NCI-H146 treated with DMSO at 0.1 percent for 48 hours (cell line): ENCODE measurements around the gene NAT10.
A peak's percentile ranks its signal among the peaks of the same experiment; 100 is the strongest.
"Not testable (repeated sequence)": the region's sequence is repeated elsewhere in the genome, so short reads cannot be mapped to it uniquely, and the experiment has no call there.

Experiments
- DNase-seq: peaks from one replicate; lab custom pipeline; 2025; ENCODE audit not compliant: unreplicated experiment; lab: John Stamatoyannopoulos, UW

The NAT10 gene

DNA sequence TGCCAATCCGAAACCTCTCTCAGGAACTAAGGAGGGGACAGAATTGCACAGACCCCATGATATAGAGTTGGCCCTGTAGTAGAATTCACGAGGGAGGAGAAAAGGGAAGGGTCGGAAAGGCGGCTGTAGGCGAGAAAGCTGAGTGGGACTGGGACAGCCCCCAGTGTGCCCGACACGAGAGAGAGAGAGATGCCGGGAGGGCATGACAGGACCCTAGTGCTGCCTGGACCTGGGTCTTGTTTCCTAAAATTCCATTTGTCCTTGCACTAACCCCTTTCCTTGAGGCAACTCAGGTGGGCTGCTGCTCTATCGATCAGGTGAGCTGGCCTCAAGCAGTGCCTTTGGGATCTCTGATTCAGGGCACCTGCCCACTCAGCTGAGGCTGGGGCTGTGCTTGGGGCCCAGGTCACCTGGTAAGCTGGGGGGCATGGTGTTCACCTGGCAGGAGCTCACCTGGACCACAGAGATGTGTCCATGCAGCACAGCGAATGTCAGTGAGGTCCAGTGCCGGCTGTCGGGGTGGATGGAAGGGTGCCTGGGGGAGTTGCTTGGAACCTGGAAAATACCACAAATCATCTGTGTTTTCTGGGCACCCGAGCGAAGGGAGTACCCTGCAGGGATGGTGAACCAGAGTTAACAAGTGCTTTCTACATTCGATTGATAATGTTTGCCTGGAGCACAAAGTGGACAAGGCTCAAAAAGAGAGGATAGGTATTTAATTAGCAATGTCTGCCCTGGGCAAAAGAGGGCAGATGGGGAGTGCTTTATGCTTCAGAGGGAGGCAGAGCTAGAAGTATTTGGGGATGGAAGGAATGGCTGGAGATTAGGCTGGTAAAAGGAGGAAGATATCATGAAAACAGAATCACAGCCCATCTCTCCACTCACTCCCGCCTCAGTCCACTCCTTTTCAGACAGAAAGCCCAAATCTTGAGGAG, 61.6 kb downstream of the NAT10 start:
- no peak for DNase-seq

DNA sequence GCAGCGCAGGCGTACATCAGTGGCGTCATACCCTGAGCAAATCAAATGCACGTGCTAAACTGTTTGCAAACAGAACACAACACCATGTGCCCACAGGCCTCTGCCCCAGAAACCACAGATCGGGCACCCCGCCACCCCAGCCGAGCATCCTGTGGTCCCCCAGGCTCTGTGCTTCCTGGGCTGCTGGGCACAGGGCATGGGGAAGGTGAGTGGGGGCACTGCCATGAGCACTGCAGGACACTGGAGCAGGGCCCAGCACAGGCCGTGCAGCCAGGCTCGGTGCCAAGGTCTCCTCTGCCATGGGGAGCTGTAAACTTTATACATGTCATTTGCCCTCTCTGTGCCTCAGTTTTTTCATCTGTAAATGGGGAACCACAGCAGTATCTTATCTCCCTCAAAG, 62.5 kb downstream of the NAT10 start:
- no peak for DNase-seq

- DNase-seq, result no peak
Observed at GRCh38 chr11:34168642-34169420, 63.4 kb downstream of the NAT10 start.

DNA sequence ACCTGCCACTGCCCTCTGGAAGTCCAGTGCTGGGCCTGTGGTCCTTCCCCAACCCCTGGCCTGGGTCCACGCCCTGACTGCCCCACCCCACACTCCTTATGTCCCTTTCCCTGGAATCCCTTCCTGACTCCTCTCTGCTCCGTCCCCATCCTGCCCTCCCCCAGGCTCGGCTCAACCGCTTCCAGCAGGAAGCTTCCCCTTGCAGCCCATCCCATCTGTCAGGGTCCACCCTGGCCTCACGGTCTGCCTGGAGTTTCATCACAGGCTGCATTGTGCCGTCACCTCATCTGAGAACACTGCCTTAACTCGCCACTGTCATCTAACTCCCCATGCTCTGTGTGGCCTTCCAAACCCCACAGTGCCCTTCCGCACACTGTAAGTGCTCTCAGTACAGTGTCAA, 64.3 kb downstream of the NAT10 start:
- no peak for DNase-seq

DNA sequence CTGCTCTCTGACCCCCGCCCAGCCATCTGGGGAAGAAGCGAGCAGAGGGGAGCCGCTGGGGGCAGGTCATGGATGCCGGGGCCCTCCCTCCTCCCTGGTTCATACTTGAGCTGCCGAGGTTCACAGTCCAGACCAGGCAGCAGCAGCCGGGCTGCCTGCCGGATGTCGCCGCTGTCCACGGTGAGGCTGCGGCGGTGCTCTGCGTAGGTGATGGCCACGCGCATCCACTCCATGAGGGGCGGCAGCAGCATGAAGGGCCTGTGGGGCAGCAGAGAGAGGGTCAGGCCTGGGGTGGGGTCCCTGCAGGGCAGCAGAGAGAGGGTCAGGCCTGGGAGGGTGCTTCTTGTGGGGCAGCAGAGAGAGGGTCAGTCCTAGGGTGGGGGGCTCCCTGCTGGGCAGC, 67.6 kb downstream of the NAT10 start:
- no peak for DNase-seq

- peak; percentile 37 for DNase-seq
Observed at GRCh38 chr11:34174412-34175041, 69.1 kb downstream of the NAT10 start.

DNA sequence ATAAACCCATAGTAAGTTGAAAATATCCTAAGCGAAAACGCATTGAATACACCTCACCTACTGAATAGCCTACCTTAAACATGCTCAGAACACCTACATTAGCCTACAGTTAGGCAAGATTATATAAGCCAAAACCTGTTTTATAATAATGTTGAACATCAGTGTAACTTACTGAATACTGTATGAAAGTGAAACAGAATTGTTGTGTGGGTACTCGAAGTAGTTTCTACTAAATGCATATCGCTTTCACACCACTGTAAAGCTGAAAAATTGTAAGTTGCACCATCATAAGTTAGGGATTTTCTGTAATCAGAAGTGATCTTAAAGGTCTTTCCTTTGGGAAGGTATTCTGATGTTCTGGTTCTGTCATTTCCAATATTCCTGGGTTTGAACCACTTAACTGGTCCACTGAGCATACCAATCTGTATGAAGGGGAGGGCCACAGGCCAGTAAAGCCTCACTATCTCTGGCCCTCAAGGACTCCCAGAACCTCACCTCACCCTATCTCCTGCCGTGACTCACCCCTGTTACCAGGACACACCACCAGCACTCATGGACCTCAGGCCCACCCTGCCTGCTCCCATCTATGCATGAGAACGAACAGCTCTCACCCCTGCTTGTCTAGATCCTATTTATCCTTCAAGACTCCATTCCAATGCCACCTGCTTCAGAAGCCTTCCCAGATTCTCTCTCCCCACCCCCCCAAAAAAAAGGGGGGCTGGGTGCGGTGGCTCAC, 70.0 kb downstream of the NAT10 start:
- DNase-seq, result no peak

GRCh38 chr11:34176751-34177209, 71.4 kb downstream of the NAT10 start:
- DNase-seq, result peak; percentile 2

- DNase-seq, result no peak
Observed at GRCh38 chr11:34178209-34178821, 72.9 kb downstream of the NAT10 start.

- DNase-seq, result no peak
Observed at GRCh38 chr11:34179026-34179675, 73.7 kb downstream of the NAT10 start.

DNA sequence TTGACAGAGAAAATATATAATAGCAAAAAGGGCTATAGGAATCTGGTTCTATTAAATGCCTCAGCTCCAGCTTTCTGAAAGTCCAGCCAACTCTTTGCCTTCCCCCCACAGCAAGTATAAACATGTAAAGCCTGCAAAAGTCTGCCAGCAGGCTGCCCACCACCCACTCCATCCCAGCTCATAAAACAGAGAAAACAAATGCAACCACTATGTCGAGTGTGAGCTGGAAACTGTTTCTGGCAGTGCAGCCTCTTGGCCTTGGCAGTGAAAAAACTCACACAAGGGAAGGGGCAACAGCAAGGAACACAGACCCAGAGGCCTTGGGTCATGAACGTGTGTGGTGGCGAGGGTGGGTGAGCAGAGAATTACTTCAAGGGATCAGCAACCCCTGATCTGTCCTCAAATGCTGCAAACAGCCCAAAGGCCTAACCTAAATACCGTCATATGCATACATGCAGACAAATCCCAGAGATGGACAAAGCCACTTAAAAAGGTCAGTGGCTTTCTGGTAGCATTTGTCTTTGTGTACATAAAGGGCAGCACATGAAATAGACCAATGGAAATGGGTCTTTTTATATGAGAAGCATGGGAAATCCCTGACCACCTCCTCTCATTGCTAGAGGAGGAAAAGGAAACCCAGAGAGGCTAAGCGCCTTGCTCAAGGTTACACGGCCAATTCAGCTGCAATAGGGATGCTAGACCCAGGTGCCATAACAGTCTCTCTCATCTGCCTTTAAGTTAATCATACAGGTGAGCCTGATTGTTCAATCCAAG, 74.8 kb downstream of the NAT10 start:
- no peak for DNase-seq

GRCh38 chr11:34180814-34181165, 75.4 kb downstream of the NAT10 start:
- DNase-seq, result not testable (repeated sequence)

GRCh38 chr11:34181251-34181650, 75.8 kb downstream of the NAT10 start:
- DNase-seq, result no peak

DNA sequence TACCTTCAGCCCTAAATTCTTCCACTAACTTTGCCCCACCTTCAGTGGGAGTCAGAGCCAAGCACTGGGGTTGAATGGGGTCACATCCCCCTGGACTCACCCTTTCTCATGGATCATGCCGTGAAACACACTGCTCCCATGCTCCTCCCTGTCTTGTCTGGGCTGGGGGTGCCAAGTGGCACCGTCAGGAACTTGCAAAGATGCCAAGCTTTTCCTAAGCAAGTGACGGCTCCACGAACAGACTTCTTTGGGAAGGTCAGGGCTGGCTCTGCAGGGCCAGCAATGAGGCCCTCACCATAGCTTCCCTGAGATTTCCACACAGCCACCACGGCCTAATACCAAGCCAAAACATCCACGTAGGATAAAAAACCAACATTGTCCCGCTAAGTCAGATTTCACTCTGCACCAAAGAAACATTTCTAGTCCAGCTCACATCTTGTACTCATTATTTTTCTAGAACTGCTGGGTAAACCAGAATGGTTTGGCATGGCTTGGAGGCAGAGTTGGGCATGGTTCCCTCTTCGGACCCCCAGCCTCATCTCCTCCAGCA, 76.5 kb downstream of the NAT10 start:
- DNase-seq, result no peak

DNA sequence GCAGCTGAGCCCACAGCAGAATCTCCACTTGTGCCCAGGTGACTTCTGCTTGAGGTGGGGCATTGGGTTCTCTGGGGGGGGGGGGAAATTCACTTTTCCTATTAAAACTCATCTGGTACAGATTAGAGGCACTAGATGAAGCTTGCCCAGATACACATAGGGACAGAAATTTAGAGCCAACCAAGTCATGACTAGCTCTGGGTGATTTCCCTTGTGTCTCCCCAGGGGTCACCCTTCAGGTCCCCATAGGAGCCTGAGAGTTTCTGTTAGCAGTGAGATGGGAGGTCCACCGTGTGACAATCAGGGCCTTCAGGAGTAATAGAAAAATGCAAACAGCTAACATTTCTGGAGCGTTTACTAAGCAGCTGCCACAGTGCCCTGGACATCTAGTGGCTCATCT, 77.0 kb downstream of the NAT10 start:
- no peak for DNase-seq

DNA sequence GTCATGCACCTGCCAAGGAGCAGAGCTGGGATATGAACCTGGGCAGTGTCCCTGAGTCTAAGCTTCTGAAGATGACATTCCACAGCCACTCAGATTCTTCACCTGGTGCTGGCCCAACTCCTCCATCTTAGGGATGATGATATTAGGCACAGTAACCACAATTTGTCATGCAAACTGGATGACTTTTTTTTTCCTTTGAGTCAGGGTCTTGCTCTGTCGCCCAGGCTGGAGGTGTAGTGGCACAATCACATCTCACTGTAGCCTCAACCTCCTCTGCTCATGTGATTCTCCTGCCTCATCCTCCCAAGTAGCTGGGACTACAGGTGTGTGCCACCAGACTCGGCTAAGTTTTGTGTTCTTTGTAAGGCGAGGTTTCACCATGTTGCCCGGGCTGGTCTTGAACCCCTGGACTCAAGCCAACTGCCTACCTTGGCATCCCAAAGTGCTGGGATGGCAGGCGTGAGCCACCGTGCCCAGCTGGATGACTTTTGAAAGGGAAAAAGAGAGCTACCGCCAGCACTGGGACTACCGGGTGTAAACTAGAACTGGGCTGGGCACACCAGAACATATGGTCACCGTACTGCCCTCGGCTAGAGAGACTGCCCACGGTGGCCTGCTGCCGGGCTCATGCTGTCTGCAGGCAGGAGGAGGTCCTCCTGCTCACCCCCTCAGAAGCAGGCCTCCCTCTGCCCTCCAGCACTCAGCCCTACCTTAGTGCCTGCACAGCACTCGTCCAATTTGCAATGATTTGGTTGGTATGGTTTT, 77.7 kb downstream of the NAT10 start:
- no peak for DNase-seq

DNA sequence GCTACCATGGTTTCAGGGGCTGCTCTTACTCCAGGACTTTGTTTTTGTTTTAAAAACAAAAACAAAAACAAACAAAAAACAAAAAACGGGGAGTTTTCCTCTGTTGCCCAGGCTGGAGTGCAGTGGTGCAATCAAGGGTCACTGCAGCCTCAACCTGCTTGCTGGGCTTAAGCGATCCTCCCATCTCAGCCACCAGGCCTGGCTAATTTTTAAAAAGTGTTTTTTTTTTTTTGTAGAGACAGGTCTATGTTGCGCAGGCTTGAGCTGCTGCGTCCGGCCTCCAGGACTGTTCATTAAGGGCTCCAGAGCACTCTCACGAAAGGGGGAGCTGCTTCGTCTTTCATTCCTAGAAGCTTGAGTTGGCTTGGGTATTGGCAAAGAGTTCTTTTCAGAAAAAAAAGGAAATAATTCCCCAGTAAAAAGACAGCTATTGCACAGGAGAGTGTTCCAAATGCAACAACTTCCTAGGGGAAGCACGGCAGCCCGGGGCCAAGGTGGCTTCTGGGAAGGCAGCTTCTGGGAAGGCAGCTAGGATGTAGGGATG, 78.5 kb downstream of the NAT10 start:
- no peak for DNase-seq

- DNase-seq, result no peak
Observed at GRCh38 chr11:34184505-34185015, 79.1 kb downstream of the NAT10 start.
